22Rv1 (cell line): Measurements from ENCODE around the gene FIGLA.

Experiments
- H3K27ac ChIP-seq: fragments of 450-650 bp; 2 replicates; pipeline ENCODE4 v1.5.1; 2017
- CTCF ChIP-seq: fragments of 450-650 bp; IDR thresholded peaks from 2 replicates; pipeline ENCODE4 v1.5.1; 2017; ENCODE audit warnings: mild to moderate bottlenecking
- ZFX ChIP-seq: fragments of 450-650 bp; IDR thresholded peaks from 2 replicates; pipeline ENCODE4 v1.6.1; 2017; ENCODE audit warnings: antibody characterized with exemption, borderline replicate concordance

The FIGLA gene

GRCh38 chr2:70751881-70752280 is 38.6 kb downstream of the FIGLA start:
- TF ChIP-seq CTCF (no peak), ZFX (no peak)
- H3K27ac ChIP-seq = no peak overlapping the region

GRCh38 chr2:70750320-70750719 is 40.1 kb downstream of the FIGLA start:
- TF ChIP-seq CTCF (no peak), ZFX (no peak)
- no peak overlapping the region for H3K27ac ChIP-seq

- no peak overlapping the region for H3K27ac ChIP-seq
- TF ChIP-seq CTCF (peak; percentile 12; the same call in 1 of the 2 replicates), ZFX (no peak)
Observed at GRCh38 chr2:70748002-70748784, 42.2 kb downstream of the FIGLA start.

GRCh38 chr2:70747284-70747683 is 43.2 kb downstream of the FIGLA start:
- H3K27ac ChIP-seq = no peak overlapping the region
- no peak for TF ChIP-seq ZFX
- TF ChIP-seq CTCF = no peak

GRCh38 chr2:70746094-70746974 is 44.1 kb downstream of the FIGLA start:
- TF ChIP-seq ZFX = no peak
- TF ChIP-seq CTCF = no peak

GRCh38 chr2:70745276-70745825 is 45.1 kb downstream of the FIGLA start:
- no peak overlapping the region for H3K27ac ChIP-seq

More at GRCh38 chr2:70746094-70746974, 44.1 kb downstream of the FIGLA start:
- H3K27ac ChIP-seq = no peak overlapping the region

More at GRCh38 chr2:70745276-70745825, 45.1 kb downstream of the FIGLA start:
- TF ChIP-seq ZFX (no peak), CTCF (no peak)
